Renal cortex interstitium (tissue), 15 donors: ENCODE measurements around the gene LENG9. TPM values are rescaled to one million over a fixed set of nuclear protein-coding genes. Genes with fewer than 3 reads are reported as not detected.
A peak's percentile ranks its signal among the peaks of the same experiment; 100 is the strongest.
"Not testable (repeated sequence)": the region's sequence is repeated elsewhere in the genome, so short reads cannot be mapped to it uniquely, and the experiment has no call there.

Experiments used
- DNase-seq, 11 donors: peaks; one replicate each; pipeline ENCODE4 v3.0.0-alpha.2; 2013; ENCODE audit warnings: low read depth in 9 of 11, low spot score in 4 of 11; ENCODE audit errors: extremely low read depth in 1 of 11
- long read RNA-seq, 16 experiments: transcript quantifications; one replicate each; lab custom pipeline, GENCODE V29; 2026
- polyA plus RNA-seq, 3 donors: library from polyadenylated mRNA; unstranded; fragments of 120-200 nt; gene quantifications; one replicate each; pipeline ENCODE4 v1.2.1, GENCODE V29; 2013; ENCODE audit not compliant: insufficient read length in 3 of 3

LENG9 gene
- polyA plus RNA-seq: 1 to 10 TPM; 1.6 to 3.3 (median 1.8) TPM
- long read RNA-seq, donor 1, transcript LENG9-203 (1 exons, 1,916 nt): major isoform, 17 of 17 reads
- long read RNA-seq, donor 1, partial matches to known transcripts: 0 of 17 reads
- long read RNA-seq, donor 1, other reads (novel, unspliced or antisense): 0 of 17 reads
- long read RNA-seq, donor 2, transcript LENG9-203 (1 exons, 1,916 nt): major isoform, 21 of 21 reads
- long read RNA-seq, donor 2, partial matches to known transcripts: 0 of 21 reads
- long read RNA-seq, donor 2, other reads (novel, unspliced or antisense): 0 of 21 reads
- long read RNA-seq, donor 3, transcript LENG9-203 (1 exons, 1,916 nt): major isoform, 16 of 16 reads
- long read RNA-seq, donor 3, partial matches to known transcripts: 0 of 16 reads
- long read RNA-seq, donor 3, other reads (novel, unspliced or antisense): 0 of 16 reads
- long read RNA-seq, donor 4, transcript LENG9-203 (1 exons, 1,916 nt): major isoform, 40 of 40 reads
- long read RNA-seq, donor 4, partial matches to known transcripts: 0 of 40 reads
- long read RNA-seq, donor 4, other reads (novel, unspliced or antisense): 0 of 40 reads
- long read RNA-seq, donor 5, transcript LENG9-203 (1 exons, 1,916 nt): major isoform, 57 of 57 reads
- long read RNA-seq, donor 5, partial matches to known transcripts: 0 of 57 reads
- long read RNA-seq, donor 5, other reads (novel, unspliced or antisense): 0 of 57 reads
- long read RNA-seq, donor 6, transcript LENG9-203 (1 exons, 1,916 nt): major isoform, 29 of 29 reads
- long read RNA-seq, donor 6, partial matches to known transcripts: 0 of 29 reads
- long read RNA-seq, donor 6, other reads (novel, unspliced or antisense): 0 of 29 reads
- long read RNA-seq, donor 7, transcript LENG9-203 (1 exons, 1,916 nt): major isoform, 46 of 46 reads
- long read RNA-seq, donor 7, partial matches to known transcripts: 0 of 46 reads
- long read RNA-seq, donor 7, other reads (novel, unspliced or antisense): 0 of 46 reads
- long read RNA-seq, donor 8, transcript LENG9-203 (1 exons, 1,916 nt): major isoform, 87 of 87 reads
- long read RNA-seq, donor 8, partial matches to known transcripts: 0 of 87 reads
- long read RNA-seq, donor 8, other reads (novel, unspliced or antisense): 0 of 87 reads
- long read RNA-seq, donor 9, transcript LENG9-203 (1 exons, 1,916 nt): major isoform, 8 of 8 reads
- long read RNA-seq, donor 9, partial matches to known transcripts: 0 of 8 reads
- long read RNA-seq, donor 9, other reads (novel, unspliced or antisense): 0 of 8 reads
- long read RNA-seq, donor 10, transcript LENG9-203 (1 exons, 1,916 nt): major isoform, 17 of 17 reads
- long read RNA-seq, donor 10, partial matches to known transcripts: 0 of 17 reads
- long read RNA-seq, donor 10, other reads (novel, unspliced or antisense): 0 of 17 reads
- long read RNA-seq, donor 11, transcript LENG9-203 (1 exons, 1,916 nt): major isoform, 19 of 19 reads
- long read RNA-seq, donor 11, partial matches to known transcripts: 0 of 19 reads
- long read RNA-seq, donor 11, other reads (novel, unspliced or antisense): 0 of 19 reads
- long read RNA-seq, donor 12, transcript LENG9-203 (1 exons, 1,916 nt): major isoform, 17 of 17 reads
- long read RNA-seq, donor 12, partial matches to known transcripts: 0 of 17 reads
- long read RNA-seq, donor 12, other reads (novel, unspliced or antisense): 0 of 17 reads
- long read RNA-seq, donor 13, transcript LENG9-203 (1 exons, 1,916 nt): major isoform, 32 of 32 reads
- long read RNA-seq, donor 13, partial matches to known transcripts: 0 of 32 reads
- long read RNA-seq, donor 13, other reads (novel, unspliced or antisense): 0 of 32 reads
- long read RNA-seq, donor 14, transcript LENG9-203 (1 exons, 1,916 nt): major isoform, 17 of 17 reads
- long read RNA-seq, donor 14, partial matches to known transcripts: 0 of 17 reads
- long read RNA-seq, donor 14, other reads (novel, unspliced or antisense): 0 of 17 reads
- long read RNA-seq, donor 15, transcript LENG9-203 (1 exons, 1,916 nt): major isoform, 5 of 5 reads
- long read RNA-seq, donor 15, partial matches to known transcripts: 0 of 5 reads
- long read RNA-seq, donor 15, other reads (novel, unspliced or antisense): 0 of 5 reads
- long read RNA-seq, donor 16, transcript LENG9-203 (1 exons, 1,916 nt): major isoform, 90 of 90 reads
- long read RNA-seq, donor 16, partial matches to known transcripts: 0 of 90 reads
- long read RNA-seq, donor 16, other reads (novel, unspliced or antisense): 0 of 90 reads

GRCh38 chr19:54463531-54464043, at the start of gene LENG9:
Gene LENG9, minus strand, starts transcription at chr19:54463778. Its CDS starts 252 bp downstream, at chr19:54463526.
- peak in 9 of 11 donors; percentile 79 to 92 (median 90) for DNase-seq

GRCh38 chr19:54509200-54509940, 45.8 kb upstream of the LENG9 start:
- DNase-seq: not testable (repeated sequence)

- DNase-seq: not testable (repeated sequence)
Measured at GRCh38 chr19:54508487-54508886, 44.9 kb upstream of the LENG9 start.

GRCh38 chr19:54507824-54508223, 44.2 kb upstream of the LENG9 start:
- no peak for DNase-seq

- DNase-seq: not testable (repeated sequence)
Measured at GRCh38 chr19:54507038-54507717, 43.6 kb upstream of the LENG9 start.

- no peak for DNase-seq
Measured at GRCh38 chr19:54506079-54506478, 42.5 kb upstream of the LENG9 start.

- DNase-seq: not testable (repeated sequence)
Measured at GRCh38 chr19:54505542-54505941, 42.0 kb upstream of the LENG9 start.

- DNase-seq: no peak
Measured at GRCh38 chr19:54502518-54503048, 39.0 kb upstream of the LENG9 start, which contains the start of gene LAIR2. Gene LAIR2, plus strand, starts transcription at chr19:54502831. Its CDS starts 88 bp downstream, at chr19:54502919.

- not testable (repeated sequence) for DNase-seq
Measured at GRCh38 chr19:54498451-54498772, 34.8 kb upstream of the LENG9 start.

- DNase-seq: not testable (repeated sequence)
Measured at GRCh38 chr19:54497747-54498450, 34.3 kb upstream of the LENG9 start.

- not testable (repeated sequence) for DNase-seq
Measured at GRCh38 chr19:54495284-54495683, 31.7 kb upstream of the LENG9 start.

GRCh38 chr19:54493967-54494585, 30.5 kb upstream of the LENG9 start:
- no peak for DNase-seq

GRCh38 chr19:54493056-54493455, 29.5 kb upstream of the LENG9 start:
- not testable (repeated sequence) for DNase-seq

- DNase-seq: no peak
Measured at GRCh38 chr19:54492568-54492967, 29.0 kb upstream of the LENG9 start.
